ENCODE results near the gene HYAL3. TPM values are rescaled to one million over a fixed set of nuclear protein-coding genes. Genes with fewer than 3 reads are reported as not detected.

HYAL3 gene
- total and polyA plus RNA-seq, 2 of the 13 experiments (the other 11 are each of a cell fraction or from before 2014, with no cell fraction given) = 5.5 to 10.4 TPM

DNA sequence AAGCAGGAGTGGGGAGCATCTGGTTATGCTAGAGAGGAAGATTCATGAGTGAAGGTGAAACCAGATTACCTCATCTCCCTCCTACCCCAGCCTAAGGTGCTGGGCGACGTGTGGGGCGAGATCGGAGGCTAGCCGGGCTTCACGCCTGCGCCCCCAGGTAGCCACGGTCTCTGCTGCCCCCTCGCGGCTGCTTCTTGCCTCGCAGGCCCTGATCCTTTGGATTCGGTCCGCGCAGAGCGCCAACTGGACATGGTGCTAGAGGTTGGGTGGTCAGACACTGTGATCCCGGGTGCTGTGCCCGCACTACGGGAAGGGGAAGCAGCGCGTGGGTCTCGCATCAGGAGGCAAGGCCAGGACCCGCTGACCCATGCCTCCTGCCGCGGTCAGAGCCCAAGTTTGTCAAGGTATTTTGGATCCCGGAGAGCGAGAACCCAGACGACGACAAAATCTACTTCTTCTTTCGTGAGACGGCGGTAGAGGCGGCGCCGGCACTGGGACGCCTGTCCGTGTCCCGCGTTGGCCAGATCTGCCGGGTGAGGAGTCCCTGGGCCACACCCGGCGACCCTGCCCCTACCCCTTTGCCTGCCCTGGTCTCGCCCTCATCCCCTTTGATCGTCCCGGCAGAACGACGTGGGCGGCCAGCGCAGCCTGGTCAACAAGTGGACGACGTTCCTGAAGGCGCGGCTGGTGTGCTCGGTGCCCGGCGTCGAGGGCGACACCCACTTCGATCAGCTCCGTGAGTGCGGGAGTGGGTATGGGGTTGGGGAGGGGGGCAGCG, 26.1 kb downstream of the HYAL3 start (continued):
- TF ChIP-seq KIAA2018 (CRISPR knock-in tag; IDR thresholded peaks at IDR 0.05; ENCODE audit: borderline replicate concordance) (no peak), THAP11 (CRISPR knock-in tag; IDR thresholded peaks at IDR 0.05) (peak; percentile 71; the same call in 1 of the 2 replicates), TAF1 (CRISPR knock-in tag; IDR thresholded peaks at IDR 0.05) (no peak), REXO4 (CRISPR knock-in tag; IDR thresholded peaks at IDR 0.05; ENCODE audit: borderline replicate concordance) (no peak), ZNF724P (CRISPR knock-in tag; IDR thresholded peaks at IDR 0.05; ENCODE audit: borderline replicate concordance) (0 out of 2 replicates have a peak, but pooled peaks have one; percentile 43), ARID4A (CRISPR knock-in tag; IDR thresholded peaks at IDR 0.05; ENCODE audit: borderline replicate concordance) (peak; percentile 51; the same call in 1 of the 2 replicates), MAF1 (CRISPR knock-in tag; IDR thresholded peaks at IDR 0.05; ENCODE audit: borderline replicate concordance) (no peak), HNRNPK (IDR thresholded peaks at IDR 0.05; ENCODE audit: low read depth, low read length, poor library complexity, severe bottlenecking) (peak; percentile 38), ARNT2 (CRISPR knock-in tag; IDR thresholded peaks at IDR 0.05; ENCODE audit: low read depth) (peak; percentile 78)
- TF ChIP-seq, protein P1, sequence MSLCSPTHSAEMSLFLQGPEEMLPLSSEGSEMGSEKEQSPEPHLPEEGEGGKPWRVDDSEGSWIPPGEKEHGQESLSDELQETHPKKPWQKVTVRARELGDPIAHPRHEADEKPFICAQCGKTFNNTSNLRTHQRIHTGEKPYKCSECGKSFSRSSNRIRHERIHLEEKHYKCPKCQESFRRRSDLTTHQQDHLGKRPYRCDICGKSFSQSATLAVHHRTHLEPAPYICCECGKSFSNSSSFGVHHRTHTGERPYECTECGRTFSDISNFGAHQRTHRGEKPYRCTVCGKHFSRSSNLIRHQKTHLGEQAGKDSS (CRISPR knock-in tag; IDR thresholded peaks at IDR 0.05; ENCODE audit: borderline replicate concordance, low read depth) = no peak; the same call in 1 of the 2 replicates
